Choroid plexus epithelial cell (primary cell): Measurements from ENCODE around the gene MAJIN.

Experiments used
- DNase-seq: peaks from one replicate; pipeline ENCODE4 v3.0.0-alpha.2; 2010; ENCODE audit warnings: low read depth
- H3K4me3 ChIP-seq: 2 replicates; pipeline ENCODE4 v1.5.1; 2011; ENCODE audit warnings: low read depth, mild to moderate bottlenecking, control low read depth, low read length, moderate library complexity
- CTCF ChIP-seq: conservative IDR thresholded peaks from 2 replicates; pipeline ENCODE4 v1.5.1; 2011; ENCODE audit warnings: low read depth, mild to moderate bottlenecking, control low read depth, inconsistent platforms, low read length, moderate library complexity

MAJIN gene

GRCh38 chr11:64932324-64932723 is 39.6 kb downstream of the MAJIN start:
- TF ChIP-seq CTCF, result no peak
- DNase-seq, result no peak
- no peak overlapping the region for H3K4me3 ChIP-seq

DNA sequence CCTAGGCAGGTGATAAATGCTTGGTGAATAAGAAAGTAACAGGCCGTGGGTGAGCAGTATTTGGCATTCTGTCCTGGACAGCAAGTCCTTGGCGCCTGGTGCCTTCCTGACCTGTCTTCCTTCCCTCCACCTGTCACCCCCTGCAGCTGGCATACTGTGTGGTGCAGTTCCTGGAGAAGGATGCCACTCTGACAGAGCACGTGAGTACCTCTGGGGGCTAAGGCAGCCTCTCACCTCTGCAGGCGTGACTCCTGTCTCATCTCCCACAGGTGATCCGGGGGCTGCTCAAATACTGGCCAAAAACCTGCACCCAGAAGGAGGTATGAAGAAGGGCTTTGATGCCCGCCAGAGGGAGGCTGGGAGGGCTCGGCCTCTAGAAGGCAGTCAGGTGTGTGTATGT is 40.6 kb downstream of the MAJIN start:
- no peak for TF ChIP-seq CTCF
- DNase-seq, result no peak
- H3K4me3 ChIP-seq, result no peak overlapping the region

- TF ChIP-seq CTCF, result no peak
- no peak for DNase-seq
- H3K4me3 ChIP-seq, result no peak overlapping the region
Measured at GRCh38 chr11:64930340-64930739, 41.6 kb downstream of the MAJIN start.

DNA sequence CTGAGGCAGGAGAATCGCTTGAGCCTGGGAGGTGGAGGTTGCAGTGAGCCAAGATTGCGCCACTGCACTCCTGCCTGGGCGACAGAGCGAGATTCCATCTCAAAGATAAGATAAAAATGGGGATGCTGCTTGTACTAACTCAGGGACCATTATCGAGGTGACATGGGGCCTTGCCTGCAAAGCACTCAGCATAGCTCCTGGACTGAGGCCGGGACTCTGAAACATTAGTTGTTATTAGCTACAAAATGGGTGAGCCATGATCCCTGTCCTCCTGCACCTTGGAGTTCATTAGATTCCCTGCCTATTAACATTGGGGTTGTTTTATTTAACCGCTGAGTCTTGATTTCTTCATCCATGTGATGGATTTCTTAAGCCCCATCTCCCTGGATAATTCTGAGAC is 42.3 kb downstream of the MAJIN start:
- H3K4me3 ChIP-seq, result no peak overlapping the region
- no peak for TF ChIP-seq CTCF
- no peak for DNase-seq

DNA sequence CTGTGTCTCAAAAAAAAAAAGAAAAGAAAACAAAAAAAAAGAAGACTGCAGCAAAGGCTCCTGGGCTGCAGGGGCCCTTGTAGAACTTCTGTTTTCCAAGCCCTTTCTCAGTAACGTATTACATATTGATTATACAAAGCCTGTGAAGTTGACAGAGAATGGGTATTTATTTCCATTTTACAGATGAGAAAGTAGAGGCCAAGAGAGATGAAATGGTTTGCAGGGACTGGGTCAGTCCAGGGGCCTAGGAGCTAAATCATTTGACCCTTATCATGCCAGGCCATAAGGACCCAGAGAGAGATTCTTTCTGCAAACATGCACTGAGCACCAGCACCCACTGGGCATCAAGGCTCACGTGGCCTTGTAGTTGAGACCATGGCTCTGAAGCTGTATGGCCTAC is 43.0 kb downstream of the MAJIN start:
- DNase-seq, result no peak
- no peak for TF ChIP-seq CTCF
- H3K4me3 ChIP-seq, result no peak overlapping the region

DNA sequence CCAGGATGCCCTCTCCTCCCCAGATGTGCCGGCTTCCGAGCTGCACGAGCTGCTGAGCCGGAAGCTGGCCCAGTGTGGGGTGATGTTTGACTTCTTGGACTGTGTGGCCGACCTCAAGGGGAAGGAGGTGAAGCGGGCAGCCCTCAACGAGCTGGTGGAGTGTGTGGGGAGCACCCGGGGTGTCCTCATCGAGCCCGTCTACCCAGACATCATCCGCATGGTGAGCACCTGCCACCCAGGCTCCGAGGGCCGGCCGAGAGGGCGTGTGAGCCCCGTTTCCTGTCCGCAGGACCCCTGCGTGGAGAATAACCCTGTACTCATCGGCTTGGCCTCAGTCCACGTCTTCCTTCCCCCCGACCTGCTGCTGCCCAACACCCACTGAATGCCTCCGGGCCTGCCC is 45.2 kb downstream of the MAJIN start:
- no peak overlapping the region for H3K4me3 ChIP-seq
- no peak for TF ChIP-seq CTCF
- no peak for DNase-seq

DNA sequence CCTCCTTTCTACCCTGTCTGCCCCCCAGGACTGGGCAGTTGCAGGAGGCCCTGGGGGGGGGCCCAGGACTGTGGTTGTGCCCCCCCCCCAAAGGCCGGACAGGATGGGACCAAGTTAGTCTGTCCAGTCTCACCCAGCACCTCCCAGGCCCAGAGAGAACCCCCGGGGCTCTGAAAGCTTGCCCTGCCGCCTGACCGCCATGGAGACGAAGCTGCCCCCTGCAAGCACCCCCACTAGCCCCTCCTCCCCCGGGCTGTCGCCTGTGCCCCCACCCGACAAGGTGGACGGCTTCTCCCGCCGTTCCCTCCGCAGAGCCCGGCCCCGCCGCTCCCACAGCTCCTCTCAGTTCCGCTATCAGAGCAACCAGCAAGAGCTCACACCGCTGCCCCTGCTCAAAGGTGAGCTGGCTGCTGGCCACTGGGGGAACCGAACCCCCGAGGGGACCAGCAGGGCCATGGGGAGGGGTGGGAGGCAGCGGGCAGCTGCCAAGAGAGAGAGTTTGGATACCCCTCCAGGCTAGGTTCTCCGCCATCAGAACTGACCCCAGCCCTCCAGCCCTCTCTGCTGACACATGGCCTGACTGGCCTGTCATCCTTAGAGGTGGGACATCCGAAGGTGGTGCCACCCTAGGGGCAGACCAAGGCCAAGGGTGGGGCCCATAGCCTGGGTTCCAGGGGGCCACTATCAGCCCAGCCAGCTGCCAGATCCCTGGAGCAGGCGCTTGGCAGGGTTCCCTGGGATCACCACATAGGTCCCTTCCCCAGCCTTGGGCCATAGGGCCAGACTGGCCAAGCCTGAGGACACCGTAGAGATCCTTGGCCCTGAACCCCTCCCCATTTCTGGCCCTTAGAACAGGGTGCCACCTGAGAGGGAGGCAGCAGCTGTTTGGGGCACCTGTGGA is 46.1 kb downstream of the MAJIN start:
- peak overlapping the region; percentile 82 for H3K4me3 ChIP-seq
- DNase-seq, result no peak
- TF ChIP-seq CTCF, result no peak
